GM10248 (cell line): ENCODE data around the gene STPG3.

Experiments
- CTCF ChIA-PET: fragments of 300-600 bp; sonication (Branson Sonifier 250); formaldehyde crosslinking; extraction: SDS; loops from one replicate; lab custom pipeline; 2021; ENCODE audit warnings: antibody characterized with exemption; lab: Yijun Ruan, JAX
- POLR2A ChIA-PET: fragments of 350-650 bp; sonication (Branson Sonifier 250); formaldehyde crosslinking; extraction: SDS; loops from one replicate; lab custom pipeline; 2020; ENCODE audit warnings: antibody characterized with exemption; lab: Yijun Ruan, JAX
- DNase-seq: peaks from one replicate; pipeline ENCODE4 v3.0.0; 2012; ENCODE audit errors: extremely low spot score
- CTCF ChIP-seq: IDR thresholded peaks from 2 replicates; pipeline ENCODE4 v1.5.1; 2012; ENCODE audit warnings: mild to moderate bottlenecking, low read depth; ENCODE audit errors: extremely low read depth, missing control alignments, control extremely low read depth

Gene STPG3

GRCh38 chr9:137212520-137212919 lies 38.6 kb upstream of the STPG3 start:
- DNase-seq = no peak
- POLR2A ChIA-PET = no interaction called here
- TF ChIP-seq CTCF = no peak
- CTCF ChIA-PET = interaction anchor here (1.2 kb wide), 1 partner anchor 9 kb away, joined by 4 read pairs; no protein-coding TSS in a partner anchor

- TF ChIP-seq CTCF = peak; percentile 17
- DNase-seq = no peak
- ChIA-PET POLR2A (no interaction called here), CTCF (interaction anchor here (1.1 to 4.2 kb wide), 3 partner anchors 9 to 25 kb away, joined by 3 to 11 read pairs (median 4); partner anchors contain the start of genes ANAPC2 and SSNA1)
These were observed 37.7 kb upstream of the STPG3 start for GRCh38 chr9:137213160-137214060.

GRCh38 chr9:137214620-137215019 lies 36.5 kb upstream of the STPG3 start:
- DNase-seq = no peak
- ChIA-PET CTCF (interaction anchor here (1.1 to 4.2 kb wide), 3 partner anchors 11 to 26 kb away, joined by 3 to 13 read pairs (median 11); partner anchors contain the start of genes ANAPC2, RNF224 and SSNA1), POLR2A (no interaction called here)
- TF ChIP-seq CTCF = no peak

GRCh38 chr9:137215196-137215986 lies 35.7 kb upstream of the STPG3 start:
- POLR2A ChIA-PET = no interaction called here
- no peak for DNase-seq
- no peak for TF ChIP-seq CTCF
- CTCF ChIA-PET = interaction anchor here (1.2 to 4.2 kb wide), 3 partner anchors 8 to 26 kb away, joined by 6 to 13 read pairs (median 11); partner anchors contain the start of genes ANAPC2, RNF224 and SSNA1

- POLR2A ChIA-PET = interaction anchor here (0.5 to 0.8 kb wide), 2 partner anchors 15 to 24 kb away, joined by 3 to 4 read pairs; partner anchors contain the start of gene TPRN
- CTCF ChIA-PET = interaction anchor here (0.9 to 4.2 kb wide), 4 partner anchors 9 to 27 kb away, joined by 4 to 13 read pairs (median 8); partner anchors contain the start of genes ANAPC2, RNF224 and SSNA1
- no peak for DNase-seq
- no peak for TF ChIP-seq CTCF
These were observed 34.7 kb upstream of the STPG3 start for GRCh38 chr9:137216188-137216965.
